Measurements from ENCODE around the gene KLK13.

The KLK13 gene

DNA sequence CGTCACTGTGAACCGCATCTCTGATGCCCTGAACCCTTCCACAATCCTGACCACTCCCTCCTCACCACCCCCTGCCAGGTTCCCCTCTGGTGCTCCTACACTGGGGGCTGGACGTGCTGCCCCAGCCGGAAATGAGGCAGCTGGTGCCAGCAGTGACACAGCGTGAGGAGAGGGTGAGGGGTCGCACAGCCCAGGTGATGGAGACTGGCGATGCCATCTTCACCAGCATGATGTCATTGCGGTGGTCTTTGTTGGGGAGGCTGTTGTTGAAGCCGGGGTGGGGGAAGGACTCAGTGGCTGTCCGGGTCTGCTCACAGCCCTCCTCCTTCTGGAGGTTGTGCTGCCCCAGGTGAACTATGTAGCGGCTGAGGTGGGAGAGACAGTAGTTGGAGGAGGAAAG, 40.9 kb downstream of the KLK13 start:
- DNase-seq (ENCODE audit: low spot score), result no peak
- no peak for FAIRE-seq

DNA sequence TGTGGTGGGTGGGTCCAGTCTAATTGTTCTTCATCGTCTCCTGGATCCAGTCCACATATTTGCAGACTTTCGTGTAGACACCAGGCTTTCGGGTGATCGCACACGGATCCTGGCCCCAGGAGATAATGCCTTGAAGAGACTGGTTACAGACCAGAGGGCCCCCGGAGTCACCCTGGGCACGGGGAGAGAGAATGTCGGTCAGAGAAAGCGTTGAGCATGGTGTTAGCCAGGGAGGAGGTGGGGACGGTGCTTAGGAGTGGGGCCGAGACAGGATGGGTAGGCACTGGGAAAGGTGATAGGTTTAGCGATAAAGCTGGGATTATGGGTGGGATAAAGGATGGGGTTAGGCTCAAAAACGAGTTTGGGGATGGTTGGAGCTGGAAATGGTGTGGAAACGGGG, 42.4 kb downstream of the KLK13 start:
- FAIRE-seq (no peak), DNase-seq (ENCODE audit: low spot score) (no peak)

DNA sequence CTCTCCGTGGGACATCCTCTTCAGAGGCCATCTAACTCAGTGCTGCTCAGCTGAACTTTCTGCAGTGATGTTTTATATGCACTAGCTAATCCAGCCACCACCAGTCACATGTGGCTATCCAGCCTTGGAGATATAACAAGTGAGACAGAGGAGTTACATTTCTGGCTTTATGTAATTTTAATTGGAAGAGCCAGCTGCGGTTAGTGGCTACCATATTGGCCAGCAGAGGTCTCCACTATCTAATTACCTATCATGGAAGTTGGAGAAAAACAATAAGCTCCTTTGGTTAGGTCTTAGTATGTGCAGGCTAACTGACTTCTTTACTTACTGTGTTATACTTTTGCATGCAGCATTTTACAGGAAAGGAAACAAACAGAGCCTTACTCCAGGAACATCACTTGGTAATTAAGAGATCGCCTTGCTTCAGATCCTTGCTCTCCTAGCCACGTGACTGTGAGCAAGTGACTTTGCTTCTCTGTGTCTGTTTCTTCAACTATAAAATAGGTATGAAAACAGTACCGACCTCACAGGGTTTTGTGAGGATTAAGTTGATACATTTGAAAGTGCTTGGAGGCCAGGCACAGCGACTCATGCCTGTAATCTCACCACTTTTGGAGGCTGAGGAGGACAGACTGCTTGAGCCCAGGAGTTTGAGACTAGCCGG, 43.8 kb downstream of the KLK13 start:
- DNase-seq (ENCODE audit: low spot score) (peak; percentile 9), FAIRE-seq (no peak)

DNA sequence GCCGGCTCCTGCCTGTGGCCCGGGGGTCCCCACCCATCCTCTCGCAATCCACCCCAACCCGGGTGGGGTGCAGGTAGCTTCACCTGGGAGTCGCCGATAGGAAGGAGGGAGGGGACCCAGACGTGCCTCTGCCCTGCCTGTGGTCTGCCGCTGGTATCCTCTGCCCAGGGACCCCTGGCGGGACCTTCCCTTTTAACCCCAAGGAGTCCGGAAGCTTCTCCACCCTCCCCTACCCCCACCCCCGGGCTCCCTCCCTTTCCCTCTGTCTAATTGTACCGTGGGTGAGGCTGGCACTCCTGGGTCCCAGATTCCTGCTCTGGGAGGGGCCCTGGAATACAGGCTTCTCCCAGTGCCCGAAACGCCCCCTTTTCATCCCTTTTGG, 45.4 kb downstream of the KLK13 start, which contains the start of gene KLK10:
Gene KLK10, minus strand, starts transcription at position 166 of the 382 bp plus-strand sequence. CDS start 579 bp downstream, outside the sequence.
- no peak for FAIRE-seq
- no peak for DNase-seq (ENCODE audit: low spot score)

DNA sequence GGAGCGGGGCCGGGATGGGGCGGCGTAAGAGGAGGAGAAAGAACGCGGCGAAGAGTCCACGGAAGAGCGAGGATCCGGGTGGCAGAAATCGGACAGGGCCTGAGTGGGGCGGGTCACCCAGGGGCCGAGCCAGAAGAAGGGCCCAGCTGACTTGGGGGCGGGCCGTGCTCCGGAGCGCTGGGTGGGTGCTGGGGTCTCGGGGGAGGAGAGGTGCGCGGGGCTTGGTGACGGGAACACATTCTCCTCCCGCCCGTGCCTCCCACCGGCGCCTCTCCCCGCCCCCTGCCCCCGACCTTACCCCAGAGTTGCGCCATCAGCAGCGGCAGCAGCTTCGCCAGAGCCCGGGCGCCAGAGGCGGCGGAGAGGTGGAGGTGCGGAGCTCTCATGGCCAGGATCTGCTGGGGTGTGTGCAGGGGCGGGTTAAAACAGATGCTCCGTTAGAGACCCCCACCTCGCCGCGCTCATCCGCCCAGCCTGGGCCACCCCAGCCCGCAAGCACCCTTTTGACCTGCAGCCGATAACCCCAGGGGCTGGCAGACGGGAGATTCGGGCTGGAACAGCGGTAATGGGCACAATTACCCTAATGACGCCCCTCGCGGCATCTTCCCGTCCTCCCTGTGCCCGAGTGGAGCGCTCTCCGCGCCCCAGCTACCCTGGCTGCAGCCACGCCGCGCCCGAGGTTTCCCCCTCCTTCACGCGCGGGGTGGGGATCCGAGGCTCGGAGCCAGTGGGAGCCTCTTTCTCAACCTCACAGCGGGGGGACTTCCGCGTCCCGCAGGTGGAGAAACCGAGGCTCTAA, 45.9 kb downstream of the KLK13 start:
- FAIRE-seq (no peak), DNase-seq (ENCODE audit: low spot score) (no peak)

DNA sequence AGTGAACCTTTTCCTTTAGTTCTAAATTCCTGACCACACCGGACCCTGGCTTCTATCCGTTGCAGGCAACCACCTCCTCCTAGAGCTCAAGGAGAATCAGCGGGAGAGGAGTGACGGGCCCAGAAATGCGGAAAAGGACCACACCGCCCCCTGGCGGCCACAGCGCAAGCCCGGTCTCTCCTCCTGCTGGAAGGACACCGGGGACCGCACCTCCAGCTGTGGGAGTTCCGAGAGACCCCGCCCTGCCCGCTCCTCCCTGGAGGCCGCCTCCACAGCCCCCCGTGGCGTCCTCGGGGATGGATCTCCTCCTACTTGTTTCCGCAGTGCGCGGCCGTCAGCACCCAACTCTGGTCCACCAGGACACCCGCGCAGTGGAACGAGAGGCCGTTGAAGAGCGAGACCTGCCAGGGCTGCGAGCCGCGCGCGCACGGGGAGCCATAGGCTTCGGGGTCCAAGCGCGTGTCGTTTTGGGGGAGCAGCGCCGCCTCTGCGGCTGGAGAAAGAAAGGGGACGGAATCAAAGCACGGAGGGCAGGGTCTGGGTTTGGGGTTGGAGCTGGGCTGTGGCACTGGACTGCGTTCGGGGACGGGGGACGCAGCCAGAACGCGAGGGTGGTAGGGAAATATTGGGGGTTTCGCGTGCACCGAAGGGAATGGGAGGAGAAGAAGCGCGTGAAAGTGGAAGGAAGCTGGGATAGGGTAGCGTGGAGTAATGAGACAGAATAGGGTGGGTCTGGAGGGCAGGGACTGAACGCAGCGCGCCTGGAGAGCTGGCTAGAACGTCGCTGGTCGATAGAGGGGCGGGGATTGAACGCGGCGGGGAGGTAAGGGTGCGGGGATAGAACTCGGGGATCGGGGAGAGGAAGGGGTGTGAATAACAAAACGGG, 47.9 kb downstream of the KLK13 start:
- FAIRE-seq (no peak), DNase-seq (ENCODE audit: low spot score) (no peak)

DNA sequence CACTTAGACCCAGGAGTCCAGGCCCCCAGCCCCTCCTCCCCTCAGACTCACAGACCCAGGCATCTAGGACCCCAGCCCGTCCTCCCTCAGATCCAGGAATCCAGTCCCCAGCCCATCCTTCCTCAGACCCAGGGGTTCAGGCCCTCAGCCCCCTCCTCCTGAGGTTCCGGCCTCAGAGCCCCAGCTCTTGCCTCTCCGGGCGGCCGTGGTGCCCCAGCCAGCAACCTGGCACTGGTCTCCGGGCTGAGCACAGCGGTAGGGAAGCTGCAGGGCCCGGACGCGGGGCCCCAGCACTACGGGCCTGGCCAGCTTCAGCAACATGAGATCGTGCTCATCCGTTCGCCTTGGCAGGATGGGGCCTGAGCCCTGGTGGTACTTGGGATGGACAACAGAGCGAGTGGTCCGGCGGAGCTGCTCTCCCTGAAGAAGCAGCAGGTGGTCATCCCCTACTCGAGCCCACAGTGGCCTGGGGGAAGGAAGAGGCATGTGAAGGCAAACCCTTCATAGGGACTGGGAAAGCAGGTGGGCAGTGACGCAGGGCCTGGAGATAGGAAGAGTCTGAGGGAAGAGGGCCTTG, 49.1 kb downstream of the KLK13 start:
- FAIRE-seq, result no peak

DNA sequence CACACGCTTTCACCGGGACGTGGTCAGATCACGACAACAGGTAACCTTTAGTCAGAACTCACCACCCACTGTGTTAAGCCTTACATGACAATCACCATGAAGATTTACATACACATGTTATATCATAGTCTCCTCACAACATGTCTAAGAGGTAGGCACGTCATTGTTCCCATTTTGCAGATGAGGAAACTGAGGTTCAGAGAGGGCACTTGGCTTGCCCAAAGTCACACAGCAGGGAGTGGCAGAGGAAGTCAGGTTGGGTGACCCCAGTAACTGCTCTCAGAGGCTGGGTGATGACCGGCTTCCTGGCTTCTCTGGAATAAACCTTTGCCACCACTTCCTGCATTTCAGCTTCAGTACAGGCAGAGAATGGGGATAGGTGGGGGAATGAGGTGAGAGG, 50.6 kb downstream of the KLK13 start:
- no peak for FAIRE-seq
- no peak for DNase-seq (ENCODE audit: low spot score)

More for the DNA sequence above, 49.1 kb downstream of the KLK13 start:
- DNase-seq (ENCODE audit: low spot score), result no peak

DNA sequence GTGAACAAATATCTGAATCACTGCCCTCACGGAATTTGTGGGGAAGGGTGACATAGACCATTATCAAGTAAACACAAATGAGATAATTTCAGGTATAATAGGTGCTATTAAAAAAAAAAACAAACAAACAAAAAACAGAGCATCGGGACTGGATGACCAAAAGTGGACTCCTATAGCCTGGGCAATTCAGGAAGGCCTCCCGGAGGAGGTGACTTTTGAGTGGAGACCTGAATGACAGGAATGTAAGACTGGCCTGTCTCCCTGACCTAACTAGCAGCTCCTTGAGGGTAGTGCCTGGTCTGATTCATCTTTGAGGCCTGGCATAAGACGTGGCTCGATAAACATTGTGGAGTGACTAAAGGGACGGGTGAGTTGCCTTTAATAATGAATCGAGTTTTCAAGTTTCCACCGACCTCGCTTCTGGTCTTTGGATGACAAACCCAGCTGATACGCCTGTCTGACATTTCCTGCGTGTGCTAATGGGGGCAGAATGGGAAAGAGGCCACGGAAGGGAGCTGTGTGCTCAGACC, 52.2 kb downstream of the KLK13 start:
- no peak for FAIRE-seq

DNA sequence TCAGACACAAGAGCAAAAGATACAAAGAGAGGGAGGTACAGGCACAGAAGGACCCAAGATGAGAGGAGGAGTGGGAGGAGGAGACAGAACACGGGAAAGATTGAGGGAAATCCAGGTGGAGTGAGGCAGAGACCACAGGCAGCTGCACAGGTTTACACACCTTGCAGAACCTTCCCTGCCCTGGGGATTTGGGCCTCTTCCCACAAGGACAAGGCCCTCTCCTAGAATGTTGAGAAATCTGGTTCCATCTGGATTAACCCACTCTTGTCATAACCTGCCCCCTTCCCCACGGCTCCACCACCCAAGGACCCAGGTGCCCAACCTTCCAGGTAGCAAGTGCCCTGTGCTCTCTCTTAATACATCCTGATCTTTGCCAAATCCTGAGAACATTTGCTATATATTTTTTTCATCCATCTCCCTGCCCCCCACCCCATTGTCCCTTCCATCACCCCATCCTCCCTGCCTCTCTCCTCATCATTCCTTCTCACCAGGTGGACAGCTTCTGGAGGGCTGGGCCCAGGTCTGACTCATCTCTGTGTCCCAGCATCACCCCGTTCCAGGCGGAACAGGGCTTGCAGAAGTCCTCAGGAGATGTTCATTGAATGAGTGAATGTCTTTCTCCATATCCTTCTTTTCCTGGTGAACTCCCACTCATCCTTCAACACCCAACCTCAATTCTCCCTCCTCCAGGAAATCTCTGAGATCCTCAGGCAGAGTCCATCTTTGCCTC, 54.7 kb downstream of the KLK13 start:
- no peak for DNase-seq (ENCODE audit: low spot score)
- no peak for FAIRE-seq

More for the DNA sequence above, 52.2 kb downstream of the KLK13 start:
- DNase-seq (ENCODE audit: low spot score), result no peak

DNA sequence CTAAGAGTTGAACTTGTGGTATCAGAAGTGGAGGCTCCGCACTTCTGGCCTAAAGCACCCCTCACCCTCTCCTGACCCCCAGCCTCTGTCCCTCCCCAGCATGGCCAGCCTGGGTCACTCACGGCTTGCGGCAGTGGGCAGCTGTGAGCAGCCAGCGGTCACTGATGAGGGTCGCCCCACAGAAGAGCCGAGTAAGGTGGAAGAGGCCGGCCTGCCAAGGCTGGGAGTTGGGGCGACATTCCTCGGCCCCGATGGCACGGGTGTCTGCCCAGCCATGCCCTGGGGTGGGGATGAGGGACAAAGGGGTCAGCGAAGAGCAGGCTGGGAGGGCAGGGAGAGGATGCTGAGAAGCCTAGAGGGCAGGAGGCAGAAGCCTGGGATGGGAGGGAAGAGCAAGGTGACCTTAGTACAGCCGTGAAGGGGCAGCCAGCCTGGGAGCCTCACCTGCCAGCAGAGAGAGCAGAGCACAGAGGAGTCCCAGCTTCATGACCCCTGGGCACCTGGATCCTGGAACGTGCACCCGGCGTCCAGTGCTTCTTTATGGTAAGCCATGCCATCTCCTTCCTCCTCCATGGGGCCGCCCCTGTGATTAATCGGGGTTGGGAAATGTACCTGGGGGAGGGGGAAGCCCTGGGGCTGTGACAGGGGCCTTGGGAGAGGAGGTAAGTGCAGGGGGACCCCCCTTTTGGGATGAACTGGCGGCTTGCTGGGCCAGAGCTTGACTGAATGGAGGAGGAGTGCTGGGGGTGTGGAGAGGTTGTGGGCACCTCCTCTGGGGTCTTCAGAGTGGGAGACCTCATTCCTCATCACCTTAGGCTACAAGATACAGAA, 55.6 kb downstream of the KLK13 start:
- DNase-seq (ENCODE audit: low spot score), result no peak
- no peak for FAIRE-seq

DNA sequence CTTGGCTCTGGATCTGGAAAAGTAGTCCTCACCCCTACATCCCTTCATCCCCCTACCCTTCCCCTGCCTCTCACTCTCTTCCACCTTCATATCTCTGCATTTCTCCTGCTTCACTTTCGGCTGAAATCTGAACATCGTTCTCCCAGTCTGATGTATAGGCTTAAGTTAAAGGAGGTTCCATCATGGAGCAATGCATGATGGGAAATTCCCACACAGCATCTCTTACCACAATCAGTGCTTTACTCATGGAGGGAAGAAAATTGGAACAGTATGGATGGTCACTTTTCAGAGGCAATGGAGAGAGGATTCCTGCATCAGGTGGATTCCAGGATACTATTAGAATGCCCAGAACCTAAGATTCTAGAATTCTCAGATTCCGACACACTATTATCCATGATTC, 57.4 kb downstream of the KLK13 start:
- no peak for FAIRE-seq
- no peak for DNase-seq (ENCODE audit: low spot score)

DNA sequence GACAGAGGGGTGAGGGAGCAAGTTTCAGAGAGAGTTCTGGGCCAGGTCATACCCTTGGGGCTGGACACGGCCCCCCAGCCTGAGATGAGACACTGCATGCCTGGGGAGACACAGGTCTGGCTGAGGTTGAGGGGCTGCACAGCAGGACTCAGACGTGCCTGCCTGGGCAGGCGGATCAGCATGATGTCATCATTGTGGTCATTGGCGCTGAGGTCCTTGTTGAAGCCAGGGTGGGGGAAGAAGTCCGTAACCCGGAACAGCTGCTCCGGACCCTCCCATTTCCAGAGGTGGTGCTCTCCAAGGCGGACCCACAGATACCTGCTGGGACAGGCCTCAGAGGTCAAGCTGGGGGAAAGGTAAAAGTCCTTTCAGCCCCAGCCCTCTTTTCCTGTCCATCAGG, 58.5 kb downstream of the KLK13 start:
- DNase-seq (ENCODE audit: low spot score) (no peak), FAIRE-seq (no peak)
